Mesothelial cell of epicardium (in vitro differentiated cells): ENCODE measurements around the gene CPNE2. TPM values are rescaled to one million over a fixed set of nuclear protein-coding genes. Genes with fewer than 3 reads are reported as not detected.

Source experiments
- DNase-seq, 2 experiments: peaks; one replicate each; pipeline ENCODE4 v3.0.0; 2021; ENCODE audit warnings: low spot score in 2 of 2; ENCODE audit not compliant: unreplicated experiment in 2 of 2
- H3K27ac Mint-ChIP-seq: 2 replicates; pipeline ENCODE4 v1.8.0; 2021; ENCODE audit warnings: mixed read lengths
- H3K27me3 Mint-ChIP-seq: 2 replicates; pipeline ENCODE4 v1.8.0; 2021; ENCODE audit warnings: low read depth, mixed read lengths
- H3K36me3 Mint-ChIP-seq: 2 replicates; pipeline ENCODE4 v1.8.0; 2021; ENCODE audit warnings: mixed read lengths
- H3K4me1 Mint-ChIP-seq: 2 replicates; pipeline ENCODE4 v1.8.0; 2021; ENCODE audit warnings: mixed read lengths
- H3K4me3 Mint-ChIP-seq: 2 replicates; pipeline ENCODE4 v1.8.0; 2021; ENCODE audit warnings: mild to moderate bottlenecking, moderate library complexity, mixed read lengths
- H3K9me3 Mint-ChIP-seq: 2 replicates; pipeline ENCODE4 v1.8.0; 2021; ENCODE audit warnings: mixed read lengths
- CTCF ChIP-seq: fragments of 200-600 bp; sonication (generic); IDR thresholded peaks from one replicate; pipeline ENCODE4 v1.5.0; 2021; ENCODE audit warnings: antibody characterized with exemption; ENCODE audit not compliant: unreplicated experiment
- total RNA-seq: library from RNA; stranded (reverse); gene quantifications from 3 replicates; pipeline ENCODE4 v1.2.1, GENCODE V29; 2021

The CPNE2 gene
- total RNA-seq, 1 donor from 2014 or later = 35.4 TPM

- peak in 1 of 2 experiments; percentile 52 for DNase-seq
- TF ChIP-seq CTCF = no peak
- Mint-ChIP-seq H3K9me3 (peaks cover 6% of the 10 kb centered on the region), H3K27ac (peak overlapping the region; percentile 91), H3K36me3 (no peaks in the 10 kb centered on the region), H3K4me3 (peak overlapping the region; percentile 79), H3K27me3 (no peaks in the 10 kb centered on the region), H3K4me1 (peaks cover 19% of the 10 kb centered on the region)
Measured at GRCh38 chr16:57091200-57091974, 996 bp upstream of the CPNE2 start.

GRCh38 chr16:57092786-57093411 lies 516 bp downstream of the CPNE2 start:
- Mint-ChIP-seq H3K4me1 (peaks cover 19% of the 10 kb centered on the region), H3K36me3 (peaks cover 2% of the 10 kb centered on the region), H3K27me3 (no peaks in the 10 kb centered on the region), H3K27ac (peak overlapping the region; percentile 78), H3K9me3 (peaks cover 6% of the 10 kb centered on the region), H3K4me3 (peak overlapping the region; percentile 81)
- DNase-seq = peak in 1 of 2 experiments; percentile 63
- TF ChIP-seq CTCF = peak; percentile 61

GRCh38 chr16:57093666-57094564 lies 1.5 kb downstream of the CPNE2 start:
- peak overlapping the region; percentile 78 for H3K27ac Mint-ChIP-seq
- peak overlapping the region; percentile 81 for H3K4me3 Mint-ChIP-seq
- no peak for TF ChIP-seq CTCF
- H3K36me3 Mint-ChIP-seq = peaks cover 2% of the 10 kb centered on the region
- no peaks in the 10 kb centered on the region for H3K27me3 Mint-ChIP-seq
- DNase-seq = no peak
- H3K4me1 Mint-ChIP-seq = peaks cover 19% of the 10 kb centered on the region
- H3K9me3 Mint-ChIP-seq = peaks cover 6% of the 10 kb centered on the region

- no peak for DNase-seq
- Mint-ChIP-seq H3K27ac (no peak overlapping the region), H3K9me3 (peaks cover 6% of the 10 kb centered on the region), H3K4me3 (peak overlapping the region; percentile 30), H3K36me3 (peaks cover 2% of the 10 kb centered on the region), H3K4me1 (peaks cover 19% of the 10 kb centered on the region), H3K27me3 (no peaks in the 10 kb centered on the region)
- TF ChIP-seq CTCF = no peak
Measured at GRCh38 chr16:57094911-57095310, 2.5 kb downstream of the CPNE2 start.

- Mint-ChIP-seq H3K27me3 (no peaks in the 10 kb centered on the region), H3K4me1 (peaks cover 16% of the 10 kb centered on the region), H3K36me3 (peaks cover 2% of the 10 kb centered on the region), H3K27ac (no peak overlapping the region), H3K9me3 (no peaks in the 10 kb centered on the region), H3K4me3 (no peak overlapping the region)
- no peak for DNase-seq
- TF ChIP-seq CTCF = no peak
Measured at GRCh38 chr16:57096192-57096591, 3.8 kb downstream of the CPNE2 start.
